Activated T-helper 1 cell treated with Interleukin-2 at 50 U/mL for 16 hours (primary cell): ENCODE measurements around the gene USP4.

Experiments
- DNase-seq: peaks from one replicate; pipeline ENCODE4 v3.0.0-alpha.2; 2020; ENCODE audit warnings: low read depth

USP4 gene

DNA sequence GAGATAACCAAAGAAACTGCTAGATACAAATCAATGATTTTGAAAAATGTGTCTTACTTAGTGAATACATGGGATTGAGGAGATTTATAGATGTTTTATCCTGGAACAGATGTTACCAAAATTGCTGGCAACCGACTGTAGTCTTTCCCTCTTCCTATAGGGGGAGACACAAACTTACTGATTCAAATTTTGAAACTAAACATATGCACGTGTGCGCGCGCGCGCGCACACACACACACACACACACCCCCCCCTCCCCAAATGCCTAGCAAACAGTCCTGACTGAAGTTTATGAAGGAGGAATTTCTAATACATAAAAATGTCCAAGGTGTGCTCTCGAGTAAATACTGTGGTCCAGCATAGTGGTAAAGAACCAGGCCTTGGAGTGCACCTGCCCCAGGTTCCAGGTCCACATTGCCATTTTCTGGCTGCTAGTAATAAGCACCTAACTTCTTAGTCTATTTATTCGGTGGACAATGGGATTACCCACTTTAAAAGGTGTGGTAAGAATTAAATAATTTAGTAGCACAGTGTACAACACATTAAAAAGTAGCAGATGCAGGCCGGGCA lies 44.3 kb downstream of the USP4 start:
- DNase-seq, result no peak

DNA sequence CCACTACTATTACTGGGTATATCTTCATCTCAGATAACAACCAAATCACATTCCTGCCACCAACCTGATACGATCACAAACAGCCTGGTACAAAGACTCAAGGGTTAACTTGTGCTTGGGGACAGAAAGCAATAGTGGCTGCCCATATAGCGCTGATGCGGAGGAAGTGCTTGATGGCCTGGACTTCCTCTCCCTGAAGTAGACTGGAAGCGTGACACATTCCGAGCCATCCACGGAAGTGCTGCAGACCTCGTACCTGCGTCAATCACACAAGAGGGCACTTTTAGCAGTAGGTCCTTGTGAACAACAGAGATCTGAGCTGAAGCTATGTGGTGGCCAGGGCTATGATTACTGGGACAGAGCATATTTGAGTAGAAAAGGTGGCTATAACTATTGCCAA lies 45.5 kb downstream of the USP4 start:
- no peak for DNase-seq

DNA sequence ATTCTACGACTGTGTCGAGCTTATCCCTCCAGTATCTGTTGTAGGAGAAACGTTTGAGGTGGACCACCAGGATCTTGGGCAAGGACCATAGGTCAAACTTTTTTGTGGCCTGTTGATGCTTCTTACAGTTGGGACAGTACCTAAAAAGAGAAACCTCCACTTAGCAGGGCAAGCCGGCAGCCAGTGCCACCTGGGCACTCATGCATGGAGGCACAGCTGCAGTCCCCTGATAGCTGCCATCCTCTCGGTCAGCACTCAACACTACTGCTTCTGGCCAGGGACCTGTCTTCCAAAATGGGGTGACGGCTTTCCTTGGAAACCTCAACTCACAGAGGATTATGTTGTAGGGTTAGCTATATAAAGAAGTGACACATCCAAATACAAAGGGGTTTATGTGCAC lies 55.9 kb downstream of the USP4 start:
- no peak for DNase-seq

DNA sequence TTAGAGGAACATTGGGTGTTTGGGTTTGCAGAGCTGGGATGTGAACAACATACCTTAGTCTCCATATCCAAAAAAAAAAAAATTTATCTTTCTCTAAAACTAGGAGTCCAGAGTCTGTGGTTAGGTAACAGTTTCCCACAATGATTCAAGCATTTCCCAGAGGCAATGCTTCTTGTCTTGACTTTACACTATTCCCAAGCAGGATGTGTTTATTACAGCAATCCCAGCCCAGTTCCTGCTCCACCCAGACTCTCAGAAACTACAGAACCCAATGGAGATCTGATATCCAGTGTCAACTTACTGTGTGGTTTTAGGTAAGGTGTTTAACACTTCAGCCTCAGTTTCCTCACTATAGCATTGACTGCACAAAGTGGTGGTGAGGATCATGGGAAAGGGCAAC lies 60.5 kb downstream of the USP4 start:
- no peak for DNase-seq

DNA sequence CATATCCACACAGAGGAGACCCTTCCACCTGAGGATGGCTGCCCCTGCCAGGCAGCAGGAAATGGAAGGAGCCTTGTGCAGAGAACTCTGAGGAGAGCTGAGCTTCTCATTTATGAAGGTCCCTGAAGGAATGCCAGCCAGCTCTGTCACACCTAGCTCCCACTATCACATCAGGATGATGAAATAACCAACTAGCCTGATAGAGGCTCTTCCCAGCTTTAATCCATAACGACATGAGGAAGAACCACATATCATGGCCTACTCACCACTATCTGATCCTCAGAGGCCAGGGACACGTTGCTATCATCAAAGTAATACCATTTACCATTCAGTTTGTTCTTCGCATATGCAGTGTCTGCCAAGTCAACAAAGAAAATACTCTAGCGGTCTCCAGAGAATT lies 61.3 kb downstream of the USP4 start:
- DNase-seq, result no peak

DNA sequence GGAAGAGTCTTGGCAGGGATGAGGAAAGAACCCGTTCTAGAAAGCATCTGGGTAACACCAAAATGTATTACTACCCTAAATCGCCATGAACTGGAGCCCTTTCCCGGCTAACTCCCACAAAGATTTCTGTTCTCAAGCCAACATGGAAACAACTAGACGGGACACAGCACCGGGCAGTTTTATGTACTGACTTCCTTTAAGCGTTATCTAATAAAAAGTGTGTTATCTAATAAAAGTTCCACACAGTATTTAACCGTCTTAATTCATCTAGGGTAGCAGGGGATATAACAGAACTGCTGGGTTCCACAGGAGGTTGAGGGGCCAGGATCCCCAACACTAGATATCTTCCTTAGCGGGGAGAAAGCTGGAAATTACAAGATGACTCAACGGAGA lies 62.5 kb downstream of the USP4 start:
- no peak for DNase-seq

DNA sequence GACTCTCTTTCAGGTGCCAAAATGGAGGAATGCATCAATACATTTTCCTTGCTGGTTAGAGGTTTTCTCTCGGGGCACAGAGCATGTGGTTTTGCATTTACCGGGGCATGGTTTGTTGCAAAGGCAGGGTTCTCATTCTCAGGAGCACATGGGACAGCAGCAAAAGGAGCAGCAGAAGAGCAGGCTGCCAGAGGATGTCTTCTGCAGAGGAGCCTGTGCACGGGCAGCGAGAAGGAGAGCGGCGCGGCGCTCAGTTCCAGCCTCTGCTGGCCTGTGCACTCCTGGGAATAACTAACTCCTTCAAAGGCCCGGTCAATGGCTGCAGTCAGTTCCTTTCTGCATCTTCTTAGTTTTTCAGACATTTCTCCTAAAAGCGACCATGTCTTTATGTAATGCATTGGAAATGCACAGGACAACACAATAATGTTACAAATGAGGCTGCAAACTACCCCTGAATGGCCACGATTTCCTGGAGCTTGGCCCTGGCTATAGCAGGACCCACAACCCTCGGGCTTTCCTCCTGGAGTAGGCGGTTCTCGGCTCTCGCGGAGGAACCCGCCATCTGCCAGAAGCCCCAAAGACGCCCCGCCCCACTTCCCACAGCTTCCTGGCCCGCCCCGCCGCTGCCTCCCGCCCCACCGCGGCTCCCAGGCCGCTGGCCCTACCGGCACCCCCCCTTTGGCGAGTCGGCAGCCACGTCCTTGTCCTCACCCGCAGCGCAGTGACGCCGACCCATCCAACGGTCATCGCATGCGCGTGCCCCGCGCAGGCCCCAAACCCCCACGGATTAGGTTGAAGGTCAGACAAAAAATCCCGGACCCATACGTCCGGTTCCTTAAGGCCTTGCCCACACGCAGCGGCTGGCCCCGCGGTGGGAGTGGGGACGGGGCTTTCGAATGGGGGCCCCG lies 63.1 kb downstream of the USP4 start, which contains the start of gene C3orf62:
Gene C3orf62 (minus strand): TSS at position 758 of the 908 bp plus-strand sequence. CDS start 360 bp downstream, at position 398.
- DNase-seq, result peak; percentile 58

DNA sequence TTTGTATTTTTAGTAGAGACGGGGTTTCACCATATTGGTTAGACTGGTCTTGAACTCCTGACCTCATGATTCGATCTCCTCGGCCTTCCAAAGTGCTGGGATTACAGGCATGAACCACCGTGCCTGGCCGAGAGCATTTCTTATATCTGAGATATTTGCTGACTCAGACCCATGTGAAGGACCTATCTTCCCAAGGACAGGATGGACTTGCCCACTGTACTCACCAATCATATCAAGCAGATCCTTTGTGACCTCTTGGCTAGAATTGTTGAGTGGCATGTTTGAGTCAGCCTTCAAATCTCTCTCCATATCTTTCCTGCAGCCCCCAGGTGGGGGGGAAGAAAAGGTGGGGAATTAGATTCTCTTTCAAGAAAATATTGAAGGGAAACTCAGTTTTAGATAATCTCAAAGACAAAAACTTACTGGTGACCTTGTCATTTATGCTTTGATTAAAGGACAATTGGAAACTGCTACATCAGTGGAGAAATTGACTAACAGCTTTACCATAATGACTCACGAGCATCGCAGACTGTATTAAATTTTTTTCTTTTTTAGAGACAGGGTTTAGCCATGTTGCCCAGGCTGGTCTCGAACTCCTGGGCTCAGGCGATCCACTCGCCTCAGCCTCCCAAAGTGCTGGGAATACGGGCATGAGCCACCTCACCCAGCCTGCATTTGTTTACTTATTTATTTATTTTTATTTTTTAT lies 65.9 kb downstream of the USP4 start:
- DNase-seq, result no peak

DNA sequence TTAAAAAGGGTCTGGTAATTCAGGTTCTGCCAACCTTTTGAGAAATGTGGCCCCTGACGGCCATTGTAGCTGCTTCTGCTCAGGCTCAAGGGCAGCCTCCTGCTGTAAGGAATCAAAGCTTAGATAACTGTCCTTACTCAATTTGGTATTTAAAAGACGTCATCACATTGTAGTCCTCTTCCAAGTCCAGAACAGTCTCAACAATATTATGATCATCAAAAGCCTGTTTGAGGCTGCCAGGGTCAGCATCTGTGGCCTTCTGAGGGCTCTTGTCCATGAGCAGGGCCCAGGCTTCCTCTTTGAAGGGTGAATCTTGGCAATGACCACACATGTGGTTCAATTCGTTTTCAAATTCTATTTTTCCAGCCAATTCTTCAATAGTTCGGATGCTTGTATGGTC lies 68.8 kb downstream of the USP4 start:
- no peak for DNase-seq

DNA sequence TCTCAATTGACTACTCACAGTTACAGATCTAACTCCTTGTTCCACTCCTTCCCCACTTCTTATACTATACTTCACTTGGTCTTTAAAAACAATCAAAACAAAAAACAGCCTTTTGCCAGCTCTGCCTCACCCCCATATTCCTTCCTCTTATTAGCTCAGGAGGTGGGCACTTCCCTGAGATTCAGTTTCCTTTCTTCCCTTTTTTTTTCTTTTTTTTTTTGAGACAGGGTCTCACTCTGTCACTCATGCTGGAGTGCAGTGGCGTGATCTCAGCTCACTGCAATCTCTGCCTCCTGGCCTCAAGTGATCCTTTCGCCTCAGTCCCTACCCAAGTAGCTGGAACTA lies 69.7 kb downstream of the USP4 start:
- DNase-seq, result no peak

DNA sequence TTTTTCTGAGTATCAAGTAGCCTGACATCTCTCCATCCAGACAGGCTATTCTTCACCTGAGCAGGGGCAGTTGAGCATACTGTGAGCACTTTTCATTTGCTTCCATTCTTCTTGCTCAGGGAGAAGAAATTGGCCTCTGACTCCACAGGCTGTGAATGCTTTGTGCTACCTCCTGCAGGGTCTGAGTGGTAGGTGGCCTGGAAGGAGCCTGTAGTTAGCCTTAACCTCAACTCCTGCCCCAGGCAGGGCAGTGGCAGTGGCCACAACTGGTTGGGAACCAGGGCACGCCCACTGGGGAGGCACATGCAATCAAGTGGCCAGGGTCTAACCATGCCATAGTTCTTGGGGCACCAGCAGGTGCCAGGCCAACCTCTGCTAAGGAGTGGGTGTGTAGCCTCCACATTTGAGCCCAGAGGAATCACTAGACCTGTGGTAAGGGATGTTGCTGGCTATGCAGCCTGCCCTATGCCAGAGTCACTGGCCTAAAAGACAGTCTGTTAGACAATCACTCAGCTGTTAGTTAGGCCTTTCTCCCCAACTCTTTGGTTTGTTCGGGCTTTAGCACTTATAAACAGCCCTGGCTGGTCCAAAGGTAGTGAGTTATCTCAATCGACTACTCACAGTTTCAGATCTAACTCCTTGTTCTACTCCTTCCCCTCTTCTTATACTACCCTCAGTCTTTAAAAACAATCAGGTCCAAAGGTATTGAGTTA lies 70.3 kb downstream of the USP4 start:
- no peak for DNase-seq

DNA sequence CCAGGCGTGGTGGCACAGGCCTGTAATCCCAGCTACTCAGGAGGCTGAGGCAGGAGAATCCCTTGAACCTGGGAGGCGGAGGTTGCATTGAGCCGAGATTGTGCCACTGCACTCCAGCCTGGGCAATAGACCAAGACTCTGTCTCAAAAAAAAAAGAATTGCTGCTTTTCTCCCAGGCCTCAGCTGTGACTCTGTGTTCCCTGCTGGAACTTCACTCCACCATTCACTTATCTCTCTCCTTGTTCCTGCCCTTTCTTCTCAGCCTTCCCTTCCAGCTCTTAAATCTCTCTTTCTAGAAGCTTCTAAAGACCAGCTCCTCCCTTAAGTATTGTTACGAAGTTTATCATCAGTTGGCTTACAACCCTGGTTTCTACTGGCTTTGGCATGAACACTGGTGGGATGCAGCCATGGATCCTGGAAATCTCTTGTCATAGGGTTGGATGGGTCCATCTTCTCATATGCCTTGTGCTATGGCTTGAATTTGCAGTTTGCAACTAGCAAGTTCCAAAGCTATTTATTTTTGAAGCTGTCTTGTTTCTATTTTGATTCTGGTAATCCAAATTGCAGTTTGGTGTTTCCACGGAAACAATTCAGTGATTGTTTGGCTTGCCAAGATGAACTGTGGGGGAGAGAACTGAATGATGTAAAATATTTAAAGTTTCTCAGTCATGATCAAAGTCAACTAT lies 73.3 kb downstream of the USP4 start:
- DNase-seq, result no peak

DNA sequence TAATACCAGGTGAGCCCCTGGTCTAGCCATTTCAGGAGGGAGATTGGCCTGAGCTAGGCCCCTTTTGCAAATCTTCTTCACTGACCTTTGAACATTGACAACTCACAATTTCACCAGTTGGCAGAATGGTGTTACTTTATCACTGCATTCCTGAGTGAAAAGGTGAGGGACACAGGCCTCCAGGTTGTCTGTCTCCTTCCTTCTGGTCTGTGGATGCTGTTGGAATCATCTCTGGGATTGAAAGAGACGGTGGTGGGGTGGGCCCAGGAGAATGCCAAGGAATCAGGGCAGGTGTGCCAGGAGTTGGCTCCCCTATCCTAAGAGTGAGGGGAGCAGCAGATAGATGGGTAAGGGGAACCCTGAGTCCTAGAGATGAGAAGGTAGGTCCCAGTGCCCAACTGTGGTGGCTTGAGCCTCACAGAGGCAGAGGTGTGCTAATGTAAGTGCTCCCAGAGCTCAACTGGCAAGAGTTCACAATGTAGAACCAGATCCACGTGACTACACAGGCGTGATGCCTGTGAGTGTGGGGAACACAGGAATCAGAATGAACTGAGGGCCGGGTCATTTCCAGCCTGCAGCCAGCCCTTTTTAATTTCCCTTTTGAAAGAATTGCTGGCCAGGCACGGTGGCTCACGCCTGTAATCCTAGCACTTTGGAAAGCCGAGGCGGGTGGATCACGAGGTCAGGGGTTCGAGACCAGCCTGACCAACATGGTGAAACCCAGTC lies 74.0 kb downstream of the USP4 start:
- no peak for DNase-seq

DNA sequence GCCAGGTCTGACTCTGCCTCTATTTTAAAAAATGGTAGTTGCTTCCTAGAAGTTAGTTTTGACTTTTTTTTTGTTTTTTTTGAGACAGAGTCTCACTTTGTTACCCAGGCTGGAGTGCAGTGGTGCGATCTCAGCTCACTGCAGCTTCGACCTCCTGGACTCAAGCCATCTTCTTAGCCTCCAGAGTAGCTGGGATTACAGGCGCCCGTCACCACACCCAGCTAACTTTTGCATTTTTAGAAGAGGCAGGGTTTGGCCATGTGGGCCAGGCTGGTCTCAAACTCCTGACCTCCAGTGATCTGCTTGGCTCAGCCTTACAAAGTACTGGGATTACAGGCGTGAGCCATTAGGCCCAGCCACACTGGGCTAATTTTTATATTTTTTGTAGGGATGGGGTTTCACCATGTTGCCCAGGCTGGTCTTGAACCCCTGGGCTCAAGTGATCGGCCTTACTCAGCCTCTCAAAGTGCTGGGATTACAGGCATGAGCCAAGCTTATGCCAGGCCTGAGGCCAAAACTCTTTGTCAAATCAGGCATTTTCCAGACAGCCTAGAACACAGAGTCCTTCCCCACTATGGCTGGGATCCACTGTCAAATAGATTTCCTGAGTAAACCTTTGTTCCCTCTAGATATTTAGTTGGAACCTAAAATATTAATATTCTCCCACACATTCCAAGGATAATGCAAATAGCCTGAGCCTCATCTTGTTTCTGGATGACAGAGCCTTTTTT lies 76.5 kb downstream of the USP4 start:
- no peak for DNase-seq

DNA sequence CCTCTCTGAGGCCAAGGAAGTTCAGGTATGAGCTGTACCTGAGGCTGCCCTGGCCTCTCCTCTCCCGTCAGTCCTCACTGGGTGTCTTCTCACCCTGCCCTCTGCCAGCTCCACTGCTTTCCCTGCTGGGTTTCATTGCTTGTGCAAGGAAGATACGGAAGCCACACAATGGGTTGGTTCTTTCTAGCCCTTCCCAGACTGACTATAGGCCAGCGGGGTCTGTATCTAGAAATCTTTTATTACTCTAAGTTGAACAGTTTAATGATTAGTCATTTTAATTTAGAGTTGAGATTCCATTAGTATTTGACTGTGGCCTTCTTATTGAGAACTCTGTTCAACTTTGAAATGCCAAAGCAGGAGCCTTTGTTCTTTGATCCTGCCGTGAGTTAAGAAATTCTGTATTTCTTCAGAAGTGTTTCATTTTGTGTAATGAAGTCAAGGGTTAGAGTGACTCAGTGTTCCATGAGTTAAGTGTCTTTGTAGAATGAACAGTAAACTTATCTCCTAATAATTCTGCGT lies 79.0 kb downstream of the USP4 start:
- no peak for DNase-seq

DNA sequence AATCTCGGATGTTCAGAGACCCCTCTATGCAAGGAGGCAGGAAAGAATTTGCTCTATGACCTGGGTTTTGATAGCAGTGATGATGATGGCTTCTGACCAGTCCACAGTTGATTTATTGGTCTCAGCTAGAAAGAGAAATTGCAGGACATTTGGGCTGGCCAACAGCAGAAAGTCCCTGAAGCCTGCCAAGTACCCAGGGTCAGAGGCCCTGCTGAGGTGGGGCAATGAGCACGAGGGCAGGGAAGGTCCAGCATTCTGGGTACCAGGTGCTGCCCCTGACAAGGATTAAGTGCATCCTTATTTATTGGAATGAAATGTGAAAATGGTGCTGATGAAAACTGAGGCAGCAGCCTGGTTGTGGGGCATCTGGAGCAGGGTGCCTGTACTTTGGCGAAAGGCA lies 82.7 kb downstream of the USP4 start:
- DNase-seq, result no peak

DNA sequence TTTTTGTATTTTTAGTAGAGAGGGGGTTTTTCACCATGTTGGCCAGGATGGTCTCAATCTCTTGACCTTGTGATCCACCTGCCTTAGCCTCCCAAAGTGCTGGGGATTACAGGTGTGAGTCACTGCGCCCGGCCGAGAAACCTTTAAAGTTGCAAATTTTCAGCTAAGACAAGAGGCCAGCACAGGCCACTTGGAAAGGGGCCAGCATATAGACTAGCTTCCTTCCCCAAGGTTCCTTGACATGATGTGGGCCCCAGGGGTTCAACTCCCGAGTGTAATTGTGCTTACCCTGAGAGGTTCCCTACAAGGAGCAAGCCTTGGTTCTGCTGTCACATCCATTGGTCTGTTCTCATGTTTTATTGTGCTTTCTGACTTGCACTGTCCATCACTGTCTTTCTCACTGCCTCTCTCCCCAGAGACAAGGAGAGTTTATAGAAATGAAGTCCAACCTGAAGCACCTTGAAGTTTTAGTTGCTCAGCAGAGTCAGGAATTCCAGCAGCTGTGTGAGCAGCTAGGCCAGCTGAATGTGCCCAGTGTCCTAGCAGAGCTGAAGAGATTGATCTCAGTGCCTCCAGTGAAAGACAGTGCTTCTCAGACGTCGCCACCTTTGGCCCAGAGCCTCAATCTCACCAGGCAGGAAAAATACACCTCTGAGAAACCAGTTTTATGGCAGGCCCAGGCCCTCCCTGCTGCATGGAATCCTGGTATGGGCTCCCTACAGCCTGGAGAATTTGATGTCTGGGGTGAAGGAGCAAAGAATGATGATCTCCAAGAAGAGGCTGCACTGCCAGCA lies 83.9 kb downstream of the USP4 start:
- no peak for DNase-seq

DNA sequence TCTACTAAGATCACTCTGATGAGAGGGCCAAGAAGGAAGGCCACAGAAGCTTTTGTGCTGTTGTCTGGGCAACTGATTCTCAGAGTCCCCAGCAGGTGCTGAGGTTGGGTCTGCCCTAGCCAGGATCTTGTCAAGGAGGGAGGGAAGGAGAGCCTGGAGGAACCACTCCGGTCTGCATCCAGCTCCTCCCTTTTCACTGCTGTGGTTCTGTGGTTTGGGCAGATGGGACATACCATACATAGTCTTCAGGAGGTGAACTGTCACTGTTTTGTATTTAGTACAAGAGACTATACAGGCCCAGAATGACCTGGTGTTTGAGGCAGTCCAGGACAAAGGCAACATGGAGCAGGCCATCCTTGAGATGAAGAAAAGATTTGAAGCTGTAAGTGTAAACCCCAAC lies 84.7 kb downstream of the USP4 start:
- DNase-seq, result no peak

DNA sequence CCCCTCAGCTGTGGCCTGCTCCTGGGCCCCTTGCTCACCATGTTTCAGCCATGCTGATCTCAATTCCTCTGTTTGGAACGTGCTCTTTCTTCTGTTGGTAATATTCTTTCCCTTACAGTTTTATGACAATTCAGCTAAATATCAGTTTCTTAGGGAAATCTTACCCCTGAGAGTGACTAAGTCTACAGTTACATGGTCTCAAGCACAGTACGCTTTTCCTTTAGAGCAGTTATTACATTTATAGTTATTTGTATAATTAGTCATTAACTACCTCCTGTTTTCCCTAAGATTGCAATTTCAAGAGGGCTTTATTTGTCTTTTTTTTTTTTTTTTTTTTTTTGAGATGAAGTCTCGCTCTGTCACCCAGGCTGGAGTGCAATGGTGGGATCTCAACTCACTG lies 86.3 kb downstream of the USP4 start:
- DNase-seq, result no peak

DNA sequence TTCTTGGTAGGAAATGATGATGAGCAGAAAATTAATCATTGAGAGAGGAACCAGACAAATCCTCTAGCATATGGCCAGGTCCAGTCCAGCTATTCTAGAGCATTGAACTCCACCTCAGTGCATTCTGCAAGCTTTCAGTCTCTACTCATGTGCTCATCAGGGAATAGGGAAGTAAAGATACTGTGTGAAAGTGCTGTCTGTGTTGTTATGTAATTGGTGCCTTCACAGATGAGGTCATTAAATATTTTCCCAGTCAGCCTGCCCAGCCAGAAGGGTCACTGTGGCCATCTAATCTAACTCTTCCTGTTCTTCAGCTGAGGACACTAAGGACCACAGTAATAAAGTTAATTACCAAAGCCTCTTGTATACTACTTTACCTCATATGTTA lies 91.0 kb downstream of the USP4 start:
- no peak for DNase-seq
